Loucy (cell line): ENCODE measurements around the gene TMEM204.

ENCODE experiments used
- H2AFZ ChIP-seq: fragments of 200-600 bp; sonication (generic); 2 replicates; pipeline ENCODE4 v1.6.0; 2016; ENCODE audit warnings: antibody characterized with exemption, mild to moderate bottlenecking, low read length, moderate library complexity
- H3F3A ChIP-seq: fragments of 200-600 bp; 2 replicates; pipeline ENCODE4 v1.6.0; 2016; ENCODE audit warnings: antibody characterized with exemption, low read depth, mild to moderate bottlenecking
- H3K27me3 ChIP-seq: fragments of 200-600 bp; sonication (generic); 2 replicates; pipeline ENCODE4 v1.6.1; 2014; ENCODE audit warnings: low read length, mild to moderate bottlenecking; ENCODE audit not compliant: insufficient read depth, poor library complexity, severe bottlenecking
- H3K36me3 ChIP-seq: fragments of 200-600 bp; sonication (generic); 2 replicates; pipeline ENCODE4 v1.6.1; 2016; ENCODE audit warnings: low read length; ENCODE audit not compliant: insufficient read depth
- H3K4me1 ChIP-seq: fragments of 200-600 bp; sonication (generic); 2 replicates; pipeline ENCODE4 v1.5.1; 2014; ENCODE audit warnings: low read length, mild to moderate bottlenecking; ENCODE audit not compliant: insufficient read depth, poor library complexity, severe bottlenecking
- H3K4me2 ChIP-seq: fragments of 200-600 bp; sonication (generic); 2 replicates; pipeline ENCODE4 v1.6.0; 2014; ENCODE audit warnings: antibody characterized with exemption, low read length, low read depth, mild to moderate bottlenecking; ENCODE audit not compliant: poor library complexity, severe bottlenecking
- H3K4me3 ChIP-seq: fragments of 200-600 bp; sonication (generic); 2 replicates; pipeline ENCODE4 v1.5.1; 2014; ENCODE audit warnings: low read length, mild to moderate bottlenecking, mixed read lengths; ENCODE audit not compliant: poor library complexity, severe bottlenecking
- H3K79me2 ChIP-seq: fragments of 200-600 bp; sonication (generic); 2 replicates; pipeline ENCODE4 v1.6.1; 2014; ENCODE audit warnings: low read length; ENCODE audit not compliant: insufficient read depth
- H3K9ac ChIP-seq: fragments of 200-600 bp; sonication (generic); 2 replicates; pipeline ENCODE4 v1.6.0; 2014; ENCODE audit warnings: mild to moderate bottlenecking, low read depth, low read length, moderate library complexity; ENCODE audit not compliant: poor library complexity, severe bottlenecking
- H3K9me2 ChIP-seq: fragments of 200-600 bp; sonication (generic); replicated peaks from 2 replicates; pipeline ENCODE4 v1.6.1; 2016; ENCODE audit warnings: low read depth, low read length, mixed read lengths
- H3K9me3 ChIP-seq: fragments of 200-600 bp; sonication (generic); 2 replicates; pipeline ENCODE4 v1.6.1; 2014; ENCODE audit warnings: mild to moderate bottlenecking, antibody characterized with exemption, low read length, low read depth; ENCODE audit not compliant: insufficient read depth
- H4K20me1 ChIP-seq: fragments of 200-600 bp; sonication (generic); 2 replicates; pipeline ENCODE4 v1.6.0; 2014; ENCODE audit warnings: antibody characterized with exemption, low read length, mild to moderate bottlenecking; ENCODE audit not compliant: insufficient read depth, poor library complexity, severe bottlenecking
- CTCF ChIP-seq: fragments of 200-600 bp; sonication (generic); conservative IDR thresholded peaks from 2 replicates; pipeline ENCODE4 v1.5.1; 2014; ENCODE audit warnings: mild to moderate bottlenecking, antibody characterized with exemption, low read length
- EZH2phosphoT487 ChIP-seq: fragments of 200-600 bp; IDR thresholded peaks from 2 replicates; pipeline ENCODE4 v1.6.1; 2018; ENCODE audit warnings: antibody characterized with exemption, mild to moderate bottlenecking, moderate library complexity, borderline replicate concordance

The TMEM204 gene

GRCh38 chr16:1532771-1533170 lies 695 bp upstream of the TMEM204 start:
- no peak overlapping the region for H3K9ac ChIP-seq
- no peaks in the 10 kb centered on the region for H3F3A ChIP-seq
- no peak overlapping the region for H3K4me3 ChIP-seq
- no peaks in the 10 kb centered on the region for H3K9me3 ChIP-seq
- H4K20me1 ChIP-seq, result no peaks in the 10 kb centered on the region
- H3K27me3 ChIP-seq, result no peaks in the 10 kb centered on the region
- H3K4me1 ChIP-seq, result peaks cover 4% of the 10 kb centered on the region
- H3K4me2 ChIP-seq, result no peak overlapping the region
- H3K79me2 ChIP-seq, result no peaks in the 10 kb centered on the region
- no peaks in the 10 kb centered on the region for H3K36me3 ChIP-seq
- no peak overlapping the region for H2AFZ ChIP-seq
- H3K9me2 ChIP-seq, result no peaks in the 10 kb centered on the region
- TF ChIP-seq EZH2phosphoT487, result no peak

GRCh38 chr16:1534021-1535020 lies 855 bp downstream of the TMEM204 start:
- Histone ChIP-seq H3K4me1 (peaks cover 14% of the 10 kb centered on the region), H3K9ac (no peak overlapping the region), H3K27me3 (no peaks in the 10 kb centered on the region), H3K9me2 (no peaks in the 10 kb centered on the region), H3K4me2 (no peak overlapping the region), H3K36me3 (no peaks in the 10 kb centered on the region), H3K4me3 (no peak overlapping the region), H2AFZ (no peak overlapping the region), H3K9me3 (no peaks in the 10 kb centered on the region), H3K79me2 (no peaks in the 10 kb centered on the region), H4K20me1 (no peaks in the 10 kb centered on the region), H3F3A (no peaks in the 10 kb centered on the region)
- TF ChIP-seq EZH2phosphoT487 (no peak), CTCF (no peak)

GRCh38 chr16:1535391-1536291 lies 2.2 kb downstream of the TMEM204 start:
- Histone ChIP-seq H4K20me1 (no peaks in the 10 kb centered on the region), H3K36me3 (no peaks in the 10 kb centered on the region), H2AFZ (no peak overlapping the region), H3K4me3 (no peak overlapping the region), H3K27me3 (no peaks in the 10 kb centered on the region), H3K4me2 (no peak overlapping the region), H3F3A (no peaks in the 10 kb centered on the region), H3K79me2 (no peaks in the 10 kb centered on the region), H3K9ac (no peak overlapping the region), H3K9me2 (no peaks in the 10 kb centered on the region), H3K4me1 (peaks cover 14% of the 10 kb centered on the region), H3K9me3 (no peaks in the 10 kb centered on the region)
- no peak for TF ChIP-seq EZH2phosphoT487
- TF ChIP-seq CTCF, result no peak
